T-helper 1 cell treated with Interleukin-12 subunit alpha and Interleukin-12 subunit beta and Interleukin-4 antibody, amounts not matched to agents 30 ng/mL and 1 ng/mL, for 36 hours (primary cell): Measurements from ENCODE around the gene ASB13. TPM values are rescaled to one million over a fixed set of nuclear protein-coding genes. Genes with fewer than 3 reads are reported as not detected.

ENCODE experiments used
- intact Hi-C: fragments of 100-400 bp; cut with micrococcal nuclease; formaldehyde crosslinking; loops from one replicate; pipeline ENCODE4 v1.15.1; 2024
- total RNA-seq: library from RNA; stranded (reverse); gene quantifications from 2 replicates; pipeline ENCODE4 v1.2.3, GENCODE V29; 2022

The ASB13 gene
- total RNA-seq, 1 donor from 2014 or later: 6.3 TPM

GRCh38 chr10:5648494-5649457 is 17.6 kb downstream of the ASB13 start:
- intact Hi-C loops: no loop called here

- intact Hi-C loops: no loop called here
Measured at GRCh38 chr10:5647507-5648240, 18.7 kb downstream of the ASB13 start.

GRCh38 chr10:5645944-5646617 is 20.3 kb downstream of the ASB13 start:
- intact Hi-C loops: no loop called here

GRCh38 chr10:5645375-5645774 is 21.0 kb downstream of the ASB13 start:
- intact Hi-C loops: no loop called here

- intact Hi-C loops: no loop called here
Measured at GRCh38 chr10:5644930-5645329, 21.5 kb downstream of the ASB13 start.

- intact Hi-C loops: no loop called here
Measured at GRCh38 chr10:5643346-5644067, 22.9 kb downstream of the ASB13 start.

- intact Hi-C loops: no loop called here
Measured at GRCh38 chr10:5641501-5641900, 24.9 kb downstream of the ASB13 start.

- intact Hi-C loops: no loop called here
Measured at GRCh38 chr10:5640501-5640900, 25.9 kb downstream of the ASB13 start.

- intact Hi-C loops: no loop called here
Measured at GRCh38 chr10:5640036-5640435, 26.4 kb downstream of the ASB13 start.

GRCh38 chr10:5639066-5639465 is 27.3 kb downstream of the ASB13 start:
- intact Hi-C loops: no loop called here

- intact Hi-C loops: no loop called here
Measured at GRCh38 chr10:5638494-5638893, 27.9 kb downstream of the ASB13 start.

- intact Hi-C loops: no loop called here
Measured at GRCh38 chr10:5634918-5635317, 31.5 kb downstream of the ASB13 start.

GRCh38 chr10:5633166-5633749 is 33.1 kb downstream of the ASB13 start:
- intact Hi-C loops: no loop called here

- intact Hi-C loops: no loop called here
Measured at GRCh38 chr10:5632446-5632845, 33.9 kb downstream of the ASB13 start.

- intact Hi-C loops: no loop called here
Measured at GRCh38 chr10:5631936-5632335, 34.5 kb downstream of the ASB13 start.

- intact Hi-C loops: loop anchor here (1.0 kb wide), 2 partner anchors 54 to 243 kb away; partner anchors contain the start of gene TASOR2
Measured at GRCh38 chr10:5630112-5630436, 36.3 kb downstream of the ASB13 start.

- intact Hi-C loops: loop anchor here (1.0 to 5.0 kb wide), 5 partner anchors 55 to 802 kb away; partner anchors contain the start of genes AKR1E2, ANKRD16 and TASOR2
Measured at GRCh38 chr10:5629303-5630111, 36.9 kb downstream of the ASB13 start.

GRCh38 chr10:5628451-5629302 is 37.7 kb downstream of the ASB13 start:
- intact Hi-C loops: loop anchor here (1.0 to 5.0 kb wide), 4 partner anchors 181 to 801 kb away; partner anchors contain the start of genes AKR1E2 and ANKRD16
